ENCODE results near the gene PRDM7. TPM values are rescaled to one million over a fixed set of nuclear protein-coding genes. Genes with fewer than 3 reads are reported as not detected.

Gene PRDM7
- total and polyA plus RNA-seq, 2 of the 4 experiments (the other 2 are of a cell fraction): not detected

GRCh38 chr16:90070440-90070839, 6.7 kb downstream of the PRDM7 start:
- no peak overlapping the region for H3K23ac ChIP-seq (ENCODE audit: low read depth, low read length)
- DNase-seq: no peak
- H2AK5ac ChIP-seq (ENCODE audit: low read depth, low read length): no peak overlapping the region
- in situ Hi-C loops (cut with MboI; ENCODE audit: low sequenced_read_pairs): no loop called here
- H2BK5ac ChIP-seq (ENCODE audit: low read depth, low read length, poor library complexity, severe bottlenecking): no peak overlapping the region
- H4K8ac ChIP-seq (ENCODE audit: low read depth in 2 of 2, low read length in 2 of 2): no peak overlapping the region
- H2AFZ ChIP-seq (replicated peaks; ENCODE audit: low read length, poor library complexity): no peak overlapping the region
- ChIA-PET POLR2A (ENCODE audit: unreplicated experiment) (no interaction called here), CTCF (no interaction called here)
- H3K14ac ChIP-seq (replicated peaks; ENCODE audit: low read depth, low read length): no peak overlapping the region
- no peaks in the 10 kb centered on the region for H3K4me1 ChIP-seq (ENCODE audit: control insufficient read depth, insufficient read depth, low read length)
- H3K27ac ChIP-seq (ENCODE audit: insufficient read depth, low read length): no peak overlapping the region
- H3K9me1 ChIP-seq (ENCODE audit: insufficient read depth, low read length): no peaks in the 10 kb centered on the region
- no TSS peak for BruUV-seq (replicated peaks)
- H4K91ac ChIP-seq (ENCODE audit: insufficient read depth, low read depth, low read length): no peak overlapping the region
- no peak overlapping the region for H3K56ac ChIP-seq (ENCODE audit: extremely low read depth, insufficient read depth, low read length)
- H3K36me3 ChIP-seq (ENCODE audit: control insufficient read depth, insufficient read depth, low read length): no peaks in the 10 kb centered on the region
- no peak overlapping the region for H3K4ac ChIP-seq (ENCODE audit: low read depth, low read length)
- H4K20me1 ChIP-seq (ENCODE audit: insufficient read depth, low read length): no peaks in the 10 kb centered on the region
- H3K4me3 ChIP-seq (ENCODE audit: insufficient read depth, low read depth, low read length): no peak overlapping the region
- WGBS, 2 experiments (ENCODE audit: extremely low coverage in 2 of 2, insufficient read length in 1 of 2): no CpG with 5 or more reads among the region's 2 CpGs
- H2AK9ac ChIP-seq (replicated peaks; ENCODE audit: low read depth, low read length, poor library complexity): no peak overlapping the region
- H3K4me2 ChIP-seq (ENCODE audit: low read depth, low read length): no peak overlapping the region
- TF ChIP-seq CEBPB (IDR thresholded peaks at IDR 0.05; ENCODE audit: low read depth, low read length) (no peak), ELK1 (IDR thresholded peaks at IDR 0.05; ENCODE audit: borderline replicate concordance, low read depth, low read length) (no peak), RCOR1 (IDR thresholded peaks at IDR 0.05; ENCODE audit: insufficient replicate concordance, low read length) (no peak), BHLHE40 (IDR thresholded peaks at IDR 0.05; ENCODE audit: low read depth, low read length) (no peak), USF2 (IDR thresholded peaks at IDR 0.05; ENCODE audit: low read depth, low read length) (no peak), CTCF (conservative IDR thresholded peaks at IDR 0.05; ENCODE audit: low read depth, low read length) (no peak), NFE2L2 (IDR thresholded peaks at IDR 0.05; ENCODE audit: low read depth, low read length) (no peak), RFX5 (IDR thresholded peaks at IDR 0.05; ENCODE audit: low read depth, low read length) (no peak)
- dilution Hi-C loops (cut with HindIII; ENCODE audit: low sequenced_read_pairs, unreplicated experiment): no loop called here
- no peaks in the 10 kb centered on the region for H3K9me3 ChIP-seq (ENCODE audit: control insufficient read depth, insufficient read depth, low read length)
- H3K9ac ChIP-seq (ENCODE audit: low read depth, low read length): no peak overlapping the region
- H3K27me3 ChIP-seq (ENCODE audit: control insufficient read depth, insufficient read depth, low read length): peaks cover 7% of the 10 kb centered on the region
- H3K18ac ChIP-seq (ENCODE audit: low read depth, low read length): no peak overlapping the region
- H2BK20ac ChIP-seq (ENCODE audit: low read depth, low read length): no peak overlapping the region
- H2BK15ac ChIP-seq (ENCODE audit: low read depth, low read length): no peak overlapping the region
- no peaks in the 10 kb centered on the region for H3K79me1 ChIP-seq (ENCODE audit: low read depth in 1 of 2, low read length in 2 of 2)
- no peak overlapping the region for H4K5ac ChIP-seq (ENCODE audit: low read depth, low read length)
- intact Hi-C loops (cut with micrococcal nuclease): no loop called here
- no peak for ATAC-seq (ENCODE audit: low read depth)
- no peak overlapping the region for H2BK120ac ChIP-seq (ENCODE audit: low read depth, low read length)

Data from IMR-90 (cell line).